T-helper 1 cell treated with Interleukin-12 subunit alpha and Interleukin-12 subunit beta and Interleukin-4 antibody, amounts not matched to agents 30 μg/mL and 1 μg/mL, for 36 hours (primary cell): ENCODE measurements around the gene PRKCE.

Experiments
- H3K27ac Mint-ChIP-seq: one replicate; pipeline ENCODE4 v1.8.0; 2021; ENCODE audit warnings: mild to moderate bottlenecking, mixed read lengths
- H3K27me3 Mint-ChIP-seq: one replicate; pipeline ENCODE4 v1.8.0; 2021; ENCODE audit warnings: low read depth, mixed read lengths
- H3K36me3 Mint-ChIP-seq: one replicate; pipeline ENCODE4 v1.8.0; 2021; ENCODE audit warnings: low read depth, mixed read lengths
- H3K4me1 Mint-ChIP-seq: one replicate; pipeline ENCODE4 v1.8.0; 2021; ENCODE audit warnings: low read depth, mixed read lengths
- H3K4me3 Mint-ChIP-seq: one replicate; pipeline ENCODE4 v1.8.0; 2021; ENCODE audit warnings: mild to moderate bottlenecking, moderate library complexity, mixed read lengths
- H3K9me3 Mint-ChIP-seq: one replicate; pipeline ENCODE4 v1.8.0; 2021; ENCODE audit warnings: mixed read lengths

Gene PRKCE

DNA sequence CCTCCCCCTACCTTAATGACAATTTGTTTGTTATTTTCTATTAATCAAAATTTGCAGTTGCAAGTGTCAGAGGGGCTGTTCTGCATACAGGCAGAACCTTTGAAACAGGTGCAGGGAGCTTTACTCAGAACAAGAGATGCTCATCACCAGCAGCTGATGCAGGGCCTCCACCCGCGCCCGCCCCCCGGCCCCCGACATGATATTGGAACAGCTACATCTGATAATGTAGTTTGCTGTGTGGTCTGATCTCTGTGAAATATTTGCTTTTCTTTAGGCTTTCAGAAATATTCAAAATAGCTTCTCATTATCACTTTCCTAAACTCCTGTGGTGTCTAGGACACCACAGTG is 130.0 kb downstream of the PRKCE start:
- Mint-ChIP-seq H3K36me3 (peaks cover 4% of the 10 kb centered on the region), H3K27me3 (no peaks in the 10 kb centered on the region), H3K9me3 (no peaks in the 10 kb centered on the region), H3K27ac (no peak overlapping the region), H3K4me1 (peaks cover 11% of the 10 kb centered on the region), H3K4me3 (no peak overlapping the region)

DNA sequence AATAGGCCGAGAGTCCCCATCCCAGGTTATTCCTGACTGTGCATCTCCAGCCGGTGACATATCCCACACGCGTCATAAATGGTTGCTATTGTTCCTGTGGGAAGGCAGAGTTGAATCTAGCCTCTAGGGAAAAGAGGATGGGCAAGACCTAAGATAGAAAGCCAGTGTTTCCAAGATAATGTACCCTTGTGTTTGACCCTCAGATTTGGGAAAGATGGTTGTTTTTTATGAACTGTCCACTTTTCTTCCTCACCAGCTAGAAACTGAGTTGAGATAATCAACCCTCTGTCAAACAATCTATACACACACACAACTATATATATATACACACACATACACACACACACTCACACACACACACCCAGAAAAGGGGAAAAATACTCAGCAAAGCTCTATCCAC is 131.0 kb downstream of the PRKCE start:
- Mint-ChIP-seq H3K27me3 (no peaks in the 10 kb centered on the region), H3K36me3 (peaks cover 4% of the 10 kb centered on the region), H3K4me3 (no peak overlapping the region), H3K9me3 (no peaks in the 10 kb centered on the region), H3K4me1 (peaks cover 12% of the 10 kb centered on the region), H3K27ac (no peak overlapping the region)

DNA sequence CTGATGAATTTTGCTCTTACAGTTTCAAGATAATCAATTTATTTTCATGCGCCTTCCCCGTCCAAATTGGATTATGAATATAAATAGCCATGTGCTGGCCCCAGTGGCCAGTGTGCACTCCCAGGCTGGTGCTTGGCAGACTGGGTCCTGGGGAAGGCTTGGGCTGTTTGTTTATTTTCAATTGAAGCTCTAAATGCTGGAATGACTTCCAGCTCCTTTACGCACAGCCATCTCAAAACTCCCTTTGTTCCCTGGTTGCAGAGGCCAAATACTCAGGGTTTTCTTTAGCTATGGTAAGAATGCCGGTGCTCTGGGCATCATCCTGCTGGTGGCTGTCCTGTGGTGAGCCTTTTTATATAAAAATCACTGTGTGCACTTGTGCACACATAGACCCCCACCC is 131.5 kb downstream of the PRKCE start:
- H3K27me3 Mint-ChIP-seq = no peaks in the 10 kb centered on the region
- no peak overlapping the region for H3K27ac Mint-ChIP-seq

DNA sequence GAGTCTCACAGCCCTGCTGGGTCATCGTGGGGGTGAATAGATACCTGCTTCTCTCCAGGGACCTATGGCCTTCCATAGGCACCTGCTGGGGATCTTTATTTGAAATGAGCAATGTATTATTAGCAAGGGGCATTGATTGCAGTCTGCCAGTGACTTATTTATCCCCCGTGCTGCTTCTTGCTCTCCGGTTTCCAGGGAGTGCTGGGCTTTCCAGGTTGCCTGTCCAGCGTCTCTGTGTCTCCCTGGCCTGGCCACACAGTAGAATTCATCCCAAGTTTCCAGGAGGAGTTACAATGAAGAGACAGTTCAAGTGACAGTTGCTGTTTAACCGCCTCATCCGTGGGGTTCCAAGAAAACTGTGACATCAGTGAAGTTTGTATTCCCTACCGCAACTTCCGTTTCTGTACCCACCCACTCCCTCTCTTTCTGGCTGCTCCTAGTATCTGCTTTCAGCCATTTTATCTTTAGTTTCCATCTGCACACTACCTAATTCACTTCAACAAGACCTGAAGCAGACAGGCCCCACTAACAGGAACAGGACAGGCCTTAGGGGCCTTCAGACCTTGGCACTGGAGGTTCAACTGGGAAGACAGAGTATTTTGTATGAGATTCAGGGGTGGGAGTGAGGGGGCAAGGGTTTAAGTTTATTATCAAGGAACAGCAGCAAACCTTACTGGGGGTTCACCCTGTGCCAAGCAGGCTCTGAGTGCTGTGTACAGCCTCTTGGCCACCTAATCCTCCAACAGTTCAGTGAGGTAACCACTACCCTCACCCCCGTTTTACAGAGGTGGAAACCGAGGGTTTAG is 134.8 kb downstream of the PRKCE start:
- Mint-ChIP-seq H3K27ac (peak overlapping the region; percentile 56), H3K4me3 (peak overlapping the region; percentile 52), H3K9me3 (no peaks in the 10 kb centered on the region), H3K36me3 (peaks cover 4% of the 10 kb centered on the region), H3K27me3 (no peaks in the 10 kb centered on the region), H3K4me1 (peaks cover 7% of the 10 kb centered on the region)

More for the DNA sequence above, 131.5 kb downstream of the PRKCE start:
- Mint-ChIP-seq H3K9me3 (no peaks in the 10 kb centered on the region), H3K4me3 (no peak overlapping the region), H3K4me1 (peaks cover 12% of the 10 kb centered on the region), H3K36me3 (peaks cover 4% of the 10 kb centered on the region)

DNA sequence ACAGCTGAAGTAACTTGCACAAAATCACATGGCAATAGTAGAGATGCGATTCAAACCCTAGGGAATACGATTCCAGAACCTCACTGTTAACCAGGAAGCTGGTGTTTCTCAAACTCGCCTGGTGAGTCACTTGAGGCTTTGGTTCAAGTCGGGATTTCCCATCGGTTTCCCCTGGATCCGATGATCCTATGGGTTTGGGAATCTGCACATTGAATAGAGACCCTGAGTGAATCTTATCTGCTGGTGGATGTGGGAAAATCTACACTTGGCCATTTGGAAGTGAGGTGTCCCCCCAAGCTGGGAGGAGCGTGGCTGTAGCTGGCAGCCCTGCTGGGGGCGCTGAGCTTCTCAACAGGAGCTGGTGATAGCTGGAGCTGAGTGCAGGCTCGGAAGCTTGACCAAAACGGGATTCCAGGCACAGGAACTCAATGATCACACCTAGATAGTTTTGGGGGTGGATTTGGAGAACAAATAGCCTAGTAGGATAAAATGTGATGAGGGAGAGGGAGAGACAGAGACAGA is 135.4 kb downstream of the PRKCE start:
- no peaks in the 10 kb centered on the region for H3K27me3 Mint-ChIP-seq
- H3K9me3 Mint-ChIP-seq = no peaks in the 10 kb centered on the region
- no peak overlapping the region for H3K4me3 Mint-ChIP-seq
- peak overlapping the region; percentile 15 for H3K27ac Mint-ChIP-seq
- H3K36me3 Mint-ChIP-seq = peaks cover 4% of the 10 kb centered on the region
- peaks cover 7% of the 10 kb centered on the region for H3K4me1 Mint-ChIP-seq

DNA sequence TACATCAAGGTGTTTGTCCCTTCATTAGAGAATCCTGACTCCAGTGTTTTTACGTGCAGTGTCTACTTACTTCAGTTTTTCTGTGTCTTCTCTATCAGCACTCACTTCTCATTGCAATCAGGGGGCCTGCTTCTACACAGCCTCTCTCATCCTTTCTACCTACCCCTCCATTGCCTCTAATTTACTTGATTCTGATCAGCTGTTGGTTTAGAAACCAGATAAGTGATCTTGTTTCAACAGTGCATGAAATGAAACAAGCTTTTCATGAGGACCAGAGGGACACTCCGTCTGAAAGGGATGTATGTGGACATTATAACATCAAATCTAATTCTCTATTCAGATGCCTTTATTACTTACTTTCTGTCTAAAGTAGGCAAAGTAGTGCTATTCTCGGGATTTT is 136.9 kb downstream of the PRKCE start:
- Mint-ChIP-seq H3K4me1 (peaks cover 7% of the 10 kb centered on the region), H3K36me3 (peaks cover 4% of the 10 kb centered on the region), H3K4me3 (no peak overlapping the region), H3K27ac (no peak overlapping the region), H3K9me3 (no peaks in the 10 kb centered on the region), H3K27me3 (no peaks in the 10 kb centered on the region)

DNA sequence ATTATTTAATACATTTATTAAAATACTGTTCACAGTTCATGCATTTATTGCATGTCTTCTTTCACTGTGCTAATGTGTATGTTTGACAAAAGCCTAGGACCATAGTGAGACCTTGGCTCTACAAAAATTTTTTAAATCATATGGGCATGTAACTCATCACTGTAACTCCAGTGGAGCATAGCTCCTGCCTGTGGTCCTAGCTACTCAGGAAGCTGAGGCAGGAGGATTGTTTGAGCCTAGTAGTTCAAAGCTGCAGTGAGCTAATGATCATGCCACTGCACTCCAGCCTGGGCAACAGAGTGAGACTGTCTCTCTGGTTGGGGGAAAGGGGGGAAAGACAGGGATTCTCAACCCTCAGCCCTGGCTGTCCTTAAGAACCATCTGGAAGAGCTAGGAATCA is 137.8 kb downstream of the PRKCE start:
- Mint-ChIP-seq H3K9me3 (no peaks in the 10 kb centered on the region), H3K36me3 (no peaks in the 10 kb centered on the region), H3K27ac (no peak overlapping the region), H3K4me1 (peaks cover 7% of the 10 kb centered on the region), H3K4me3 (no peak overlapping the region), H3K27me3 (no peaks in the 10 kb centered on the region)

DNA sequence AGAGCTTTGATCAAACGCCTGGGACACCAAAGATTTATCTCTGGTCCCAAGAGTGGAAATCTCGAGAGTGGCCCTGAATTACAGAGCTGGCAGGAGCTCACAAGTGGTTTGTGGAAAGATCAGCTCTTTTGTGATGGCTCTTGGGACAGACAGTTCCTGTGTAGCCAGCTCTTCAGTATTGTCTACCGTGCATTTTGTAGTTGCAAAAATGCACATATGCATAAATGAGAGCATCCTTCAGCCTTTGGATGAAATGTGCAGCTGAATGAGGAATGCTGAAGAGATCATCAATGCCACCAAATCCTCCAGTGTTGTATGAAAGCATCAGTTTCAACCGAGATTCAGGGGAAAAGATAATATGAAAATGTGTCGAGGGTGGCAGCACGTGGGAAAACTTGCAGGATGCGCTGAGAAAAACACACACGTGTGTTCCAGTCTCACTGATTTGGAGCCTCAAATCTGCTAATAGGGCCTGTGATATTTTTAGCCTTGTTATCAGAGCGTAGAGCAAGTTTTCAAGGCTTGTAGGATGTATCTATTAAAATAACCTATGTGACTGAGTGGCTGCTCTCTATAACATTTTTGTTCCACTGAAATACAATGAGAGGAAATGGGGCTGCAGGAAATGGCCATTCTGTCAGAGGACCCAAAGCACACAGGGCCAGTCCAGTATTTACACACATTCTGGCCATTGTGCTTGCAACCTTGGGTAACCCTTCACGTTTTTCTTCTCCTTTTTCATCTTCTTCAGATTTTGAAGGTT is 138.7 kb downstream of the PRKCE start:
- Mint-ChIP-seq H3K4me3 (no peak overlapping the region), H3K4me1 (peaks cover 11% of the 10 kb centered on the region), H3K9me3 (no peaks in the 10 kb centered on the region), H3K27me3 (no peaks in the 10 kb centered on the region), H3K27ac (no peak overlapping the region), H3K36me3 (no peaks in the 10 kb centered on the region)

DNA sequence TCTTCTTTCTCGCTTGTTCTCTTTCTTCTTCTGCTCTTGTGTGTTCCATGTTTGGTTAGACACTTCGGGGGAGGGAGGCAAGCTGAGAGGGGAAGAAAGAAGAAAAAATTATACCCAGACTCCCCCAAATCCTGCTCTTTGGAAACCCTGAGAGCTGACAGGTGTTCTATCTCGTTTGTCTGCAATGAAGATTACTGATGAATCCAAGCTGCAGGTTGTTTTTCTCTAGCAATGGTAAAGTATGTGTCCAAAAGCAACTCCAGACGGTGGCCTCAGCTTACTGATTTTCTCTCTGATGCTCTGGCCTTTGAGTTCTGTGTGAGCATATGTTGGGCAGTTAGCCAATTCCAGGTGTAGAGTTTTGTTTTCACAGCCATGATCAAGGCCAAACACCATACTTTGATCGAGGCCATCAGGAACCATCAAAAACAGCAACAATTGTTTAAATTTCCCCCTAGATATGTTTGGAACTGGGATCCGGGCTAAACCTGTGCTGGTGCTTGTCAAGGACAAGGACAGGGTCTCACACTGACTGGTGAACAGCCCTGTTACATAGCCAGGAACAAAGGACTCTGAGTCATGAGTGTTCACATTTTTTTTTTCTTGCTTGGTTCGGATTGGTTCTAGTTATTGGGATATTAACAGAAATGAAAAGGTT is 142.0 kb downstream of the PRKCE start:
- no peak overlapping the region for H3K4me3 Mint-ChIP-seq
- peaks cover 4% of the 10 kb centered on the region for H3K4me1 Mint-ChIP-seq
- no peak overlapping the region for H3K27ac Mint-ChIP-seq
- no peaks in the 10 kb centered on the region for H3K9me3 Mint-ChIP-seq
- H3K36me3 Mint-ChIP-seq = no peaks in the 10 kb centered on the region
- no peaks in the 10 kb centered on the region for H3K27me3 Mint-ChIP-seq

DNA sequence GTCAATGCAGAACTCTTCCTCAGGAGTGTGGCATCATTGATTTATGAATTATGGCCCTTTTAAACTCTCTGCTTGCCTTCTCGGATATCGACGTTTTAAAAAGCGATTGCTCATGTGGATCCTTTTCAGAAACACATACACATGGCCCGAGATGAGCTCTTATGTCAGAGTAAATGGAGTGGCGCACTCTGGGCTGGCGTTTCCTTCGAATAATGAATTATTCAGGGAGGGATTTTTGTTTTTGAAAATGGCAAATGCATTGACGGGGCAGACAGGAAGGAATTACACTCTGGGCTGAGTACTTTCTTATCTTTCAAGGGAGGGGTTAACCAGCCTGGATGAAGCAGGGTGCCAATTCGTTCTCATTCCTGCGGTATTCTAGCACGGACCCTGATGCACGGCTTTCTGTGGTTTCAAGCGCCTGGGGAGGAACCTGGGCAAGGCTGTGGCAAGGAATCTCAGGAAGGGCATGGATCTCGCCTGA is 142.7 kb downstream of the PRKCE start:
- no peaks in the 10 kb centered on the region for H3K27me3 Mint-ChIP-seq
- peaks cover 4% of the 10 kb centered on the region for H3K4me1 Mint-ChIP-seq
- no peak overlapping the region for H3K4me3 Mint-ChIP-seq
- H3K36me3 Mint-ChIP-seq = no peaks in the 10 kb centered on the region
- no peak overlapping the region for H3K27ac Mint-ChIP-seq
- H3K9me3 Mint-ChIP-seq = no peaks in the 10 kb centered on the region

DNA sequence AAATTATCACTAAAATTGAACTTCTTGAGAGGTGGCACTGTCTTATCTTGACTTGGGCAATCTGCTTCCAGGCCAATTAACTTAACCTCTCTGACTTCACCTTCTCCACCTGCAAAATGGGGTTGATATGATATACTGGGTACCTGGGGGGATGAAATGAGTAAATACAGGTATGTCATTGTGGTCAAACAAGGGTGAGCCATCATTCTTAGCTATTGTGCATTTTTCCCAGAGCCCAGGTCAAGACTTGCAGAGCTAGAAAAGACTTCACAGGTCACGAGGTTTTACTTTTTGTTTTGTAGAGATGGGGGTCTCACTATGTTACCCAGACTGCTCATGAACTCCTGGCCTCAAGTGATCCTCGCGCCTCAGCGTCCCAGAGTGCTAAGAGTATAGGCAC is 145.0 kb downstream of the PRKCE start:
- Mint-ChIP-seq H3K9me3 (no peaks in the 10 kb centered on the region), H3K4me3 (no peak overlapping the region), H3K27me3 (no peaks in the 10 kb centered on the region), H3K4me1 (peaks cover 4% of the 10 kb centered on the region), H3K27ac (no peak overlapping the region), H3K36me3 (no peaks in the 10 kb centered on the region)

DNA sequence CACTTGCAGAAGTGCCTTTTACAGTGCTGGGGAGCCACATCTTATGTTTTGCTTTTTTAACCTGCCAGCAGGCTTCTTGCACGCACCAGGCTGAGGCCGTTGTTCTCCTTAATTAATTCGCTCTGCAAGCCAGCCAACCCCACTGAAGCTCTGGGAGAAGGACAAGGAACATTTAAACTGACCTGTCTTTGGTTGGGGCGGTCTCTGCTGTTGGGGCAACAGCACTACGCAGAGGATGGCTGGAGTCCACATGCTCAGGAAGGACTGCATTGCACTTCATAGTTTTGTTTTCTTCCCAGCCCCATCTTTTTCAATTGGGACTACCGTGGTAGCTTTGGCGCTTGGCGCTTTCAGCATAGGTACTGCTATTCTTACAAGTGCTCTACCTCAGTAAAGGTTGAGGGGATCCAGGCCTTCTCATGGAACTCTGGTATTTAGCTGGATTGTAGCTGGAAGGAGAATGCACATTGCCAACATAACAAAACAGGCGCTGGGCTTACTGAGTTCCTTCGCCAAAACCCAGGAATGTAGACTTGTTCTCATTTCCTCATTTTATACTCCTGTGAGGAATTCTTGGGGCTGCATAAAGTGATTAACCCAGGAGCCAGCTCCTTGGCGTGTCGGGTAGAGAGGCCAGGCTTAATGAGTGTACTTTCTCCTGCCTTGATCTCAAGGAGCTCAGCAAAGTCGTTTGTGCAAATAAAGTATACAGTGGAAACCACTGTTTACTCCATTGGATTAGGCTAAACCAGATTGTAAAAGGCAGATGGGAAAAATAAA is 146.2 kb downstream of the PRKCE start:
- Mint-ChIP-seq H3K27ac (no peak overlapping the region), H3K4me1 (peaks cover 4% of the 10 kb centered on the region), H3K4me3 (no peak overlapping the region), H3K36me3 (no peaks in the 10 kb centered on the region), H3K9me3 (no peaks in the 10 kb centered on the region), H3K27me3 (no peaks in the 10 kb centered on the region)

DNA sequence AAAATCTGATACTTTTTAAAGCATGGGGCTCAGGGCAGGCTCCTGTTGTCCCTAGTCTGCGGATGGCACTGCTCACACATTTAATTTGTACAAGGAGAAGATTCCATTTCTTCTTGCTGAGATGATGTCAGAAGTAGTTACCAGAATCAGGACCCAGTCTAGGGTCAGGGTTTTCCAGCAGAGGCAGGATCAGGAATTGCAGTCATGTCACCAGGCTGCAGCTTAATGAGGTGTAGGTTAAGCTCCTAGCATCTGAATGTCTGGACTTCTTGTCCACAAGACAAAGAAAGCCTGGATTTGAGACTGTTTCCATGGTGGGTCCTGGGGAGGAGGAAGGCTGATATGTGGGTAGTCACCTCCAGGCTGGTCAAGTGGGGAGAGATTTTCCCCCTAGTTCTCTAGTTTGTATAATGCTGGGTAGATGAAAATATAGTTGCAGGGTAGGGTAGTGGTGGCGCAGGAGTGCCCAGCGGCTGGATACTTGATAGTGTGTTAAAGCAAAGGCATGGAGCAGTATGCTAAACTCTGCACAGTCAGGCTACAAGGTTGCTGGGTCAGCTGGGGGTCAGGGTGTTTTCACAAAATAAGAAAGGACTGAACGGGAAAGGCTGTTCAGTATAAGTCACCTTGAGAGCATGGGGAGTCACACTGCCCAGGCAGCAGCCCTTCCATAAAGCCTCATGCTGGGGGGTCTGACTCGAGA is 148.4 kb downstream of the PRKCE start:
- no peaks in the 10 kb centered on the region for H3K27me3 Mint-ChIP-seq
- H3K4me3 Mint-ChIP-seq = no peak overlapping the region
- no peaks in the 10 kb centered on the region for H3K9me3 Mint-ChIP-seq
- no peaks in the 10 kb centered on the region for H3K36me3 Mint-ChIP-seq
- no peak overlapping the region for H3K27ac Mint-ChIP-seq
- H3K4me1 Mint-ChIP-seq = peaks cover under 1% of the 10 kb centered on the region
